Measurements from ENCODE around the gene EIF4A3. TPM values are rescaled to one million over a fixed set of nuclear protein-coding genes. Genes with fewer than 3 reads are reported as not detected.

EIF4A3 gene
- total RNA-seq, 2 donors from 2014 or later: 16.8 to 40.7 TPM

- TF ChIP-seq CTCF (IDR thresholded peaks at IDR 0.05) (no peak), POLR2A (IDR thresholded peaks at IDR 0.05) (no peak)
- WGBS, 2 donors: 92 to 94% methylated on average over 6 of the region's 6 CpGs
- H3K4me1 ChIP-seq: peaks cover 4% of the 10 kb centered on the region
- no peak overlapping the region for H3K27ac ChIP-seq
- H3K36me3 ChIP-seq (replicated peaks in 1 of 2; ENCODE audit: insufficient read depth in 1 of 2, low read depth in 2 of 2): no peaks in the 10 kb centered on the region
- no peaks in the 10 kb centered on the region for H3K9me3 ChIP-seq
- H3K4me3 ChIP-seq: no peak overlapping the region
- intact Hi-C loops (cut with DNase I): no loop called here
- no peak for DNase-seq
- no peak for ATAC-seq
- no peaks in the 10 kb centered on the region for H3K27me3 ChIP-seq
These were observed 27.0 kb upstream of the EIF4A3 start for GRCh38 chr17:80173916-80174315.

- Histone ChIP-seq H3K36me3 (replicated peaks in 1 of 2; ENCODE audit: insufficient read depth in 1 of 2, low read depth in 2 of 2) (no peaks in the 10 kb centered on the region), H3K4me3 (no peak overlapping the region), H3K27me3 (no peaks in the 10 kb centered on the region), H3K4me1 (peaks cover 4% of the 10 kb centered on the region), H3K27ac (no peak overlapping the region), H3K9me3 (no peaks in the 10 kb centered on the region)
- DNase-seq: no peak
- WGBS, 2 donors: 83 to 85% methylated on average over 12 of the region's 12 CpGs
- TF ChIP-seq CTCF (IDR thresholded peaks at IDR 0.05): no peak
- TF ChIP-seq POLR2A (IDR thresholded peaks at IDR 0.05): no peak
- ATAC-seq: no peak
- intact Hi-C loops (cut with DNase I): no loop called here
These were observed 26.2 kb upstream of the EIF4A3 start for GRCh38 chr17:80173126-80173525.

GRCh38 chr17:80171681-80172080 is 24.8 kb upstream of the EIF4A3 start:
- H3K27ac ChIP-seq: no peak overlapping the region
- DNase-seq (no peak), ATAC-seq (no peak)
- H3K4me3 ChIP-seq: no peak overlapping the region
- intact Hi-C loops (cut with DNase I): no loop called here
- H3K27me3 ChIP-seq: no peaks in the 10 kb centered on the region
- TF ChIP-seq POLR2A (IDR thresholded peaks at IDR 0.05) (no peak), CTCF (IDR thresholded peaks at IDR 0.05) (no peak)
- H3K36me3 ChIP-seq (replicated peaks in 1 of 2; ENCODE audit: insufficient read depth in 1 of 2, low read depth in 2 of 2): no peaks in the 10 kb centered on the region
- peaks cover 4% of the 10 kb centered on the region for H3K4me1 ChIP-seq
- no peaks in the 10 kb centered on the region for H3K9me3 ChIP-seq
- 57 to 69% methylated on average over 1 to 7 of the region's 7 CpGs for WGBS, 2 donors

GRCh38 chr17:80169784-80170500 is 23.0 kb upstream of the EIF4A3 start, which contains the start of gene CARD14:
CARD14 (plus strand) TSS chr17:80170030; CDS start chr17:80181439, 11,409 bp downstream.
- intact Hi-C loops (cut with DNase I): no loop called here
- H3K4me3 ChIP-seq: no peak within 1 kb of the TSS
- 37 to 44% methylated on average over 10 to 19 of the region's 19 CpGs for WGBS, 2 donors
- TF ChIP-seq CTCF (IDR thresholded peaks at IDR 0.05) (no peak), POLR2A (IDR thresholded peaks at IDR 0.05) (no peak)
- no peaks in the 10 kb centered on the region for H3K36me3 ChIP-seq (replicated peaks in 1 of 2; ENCODE audit: insufficient read depth in 1 of 2, low read depth in 2 of 2)
- H3K27ac ChIP-seq: no peak within 1 kb of the TSS
- H3K9me3 ChIP-seq: no peaks in the 10 kb centered on the region
- ATAC-seq: peak; percentile 63
- peaks cover 4% of the 10 kb centered on the region for H3K4me1 ChIP-seq
- H3K27me3 ChIP-seq: no peaks in the 10 kb centered on the region
- peak in 3 of 4 donors; percentile 24 to 40 (median 27) for DNase-seq

- no peak for ATAC-seq
- H3K4me1 ChIP-seq: peaks cover 4% of the 10 kb centered on the region
- DNase-seq: no peak
- H3K4me3 ChIP-seq: no peak overlapping the region
- no peaks in the 10 kb centered on the region for H3K9me3 ChIP-seq
- H3K36me3 ChIP-seq (replicated peaks in 1 of 2; ENCODE audit: insufficient read depth in 1 of 2, low read depth in 2 of 2): no peaks in the 10 kb centered on the region
- 70 to 71% methylated on average over 5 of the region's 5 CpGs for WGBS, 2 donors
- no peak overlapping the region for H3K27ac ChIP-seq
- TF ChIP-seq CTCF (IDR thresholded peaks at IDR 0.05) (no peak), POLR2A (IDR thresholded peaks at IDR 0.05) (no peak)
- intact Hi-C loops (cut with DNase I): no loop called here
- H3K27me3 ChIP-seq: no peaks in the 10 kb centered on the region
These were observed 22.2 kb upstream of the EIF4A3 start for GRCh38 chr17:80169107-80169506.

All from body of pancreas (tissue), 4 donors.